ENCODE measurements around the gene PLXNA2.

Gene PLXNA2

DNA sequence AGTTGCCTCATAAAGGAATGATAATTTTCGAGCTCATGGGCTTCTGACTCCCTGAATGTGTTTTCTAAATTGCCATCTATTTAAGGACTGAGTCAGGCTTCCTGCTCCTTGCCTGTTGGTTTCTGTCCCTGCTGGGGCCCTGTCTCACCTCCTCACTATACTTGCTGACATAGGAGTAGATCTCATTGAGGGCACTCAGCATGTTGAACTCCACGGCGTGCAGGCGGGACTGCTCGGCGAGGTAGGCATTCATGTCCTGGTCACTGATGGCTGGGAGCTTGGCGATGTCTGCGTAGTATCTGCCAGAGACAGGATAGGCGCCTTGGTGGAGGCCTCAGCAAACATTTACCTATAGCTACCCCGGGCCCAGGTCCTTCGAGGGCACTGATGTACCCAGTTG lies 216.3 kb downstream of the PLXNA2 start:
- DNase-seq (ENCODE audit: low read depth) = no peak

GRCh38 chr1:208026880-208027438 lies 217.2 kb downstream of the PLXNA2 start:
- no peak for DNase-seq (ENCODE audit: low read depth)

DNA sequence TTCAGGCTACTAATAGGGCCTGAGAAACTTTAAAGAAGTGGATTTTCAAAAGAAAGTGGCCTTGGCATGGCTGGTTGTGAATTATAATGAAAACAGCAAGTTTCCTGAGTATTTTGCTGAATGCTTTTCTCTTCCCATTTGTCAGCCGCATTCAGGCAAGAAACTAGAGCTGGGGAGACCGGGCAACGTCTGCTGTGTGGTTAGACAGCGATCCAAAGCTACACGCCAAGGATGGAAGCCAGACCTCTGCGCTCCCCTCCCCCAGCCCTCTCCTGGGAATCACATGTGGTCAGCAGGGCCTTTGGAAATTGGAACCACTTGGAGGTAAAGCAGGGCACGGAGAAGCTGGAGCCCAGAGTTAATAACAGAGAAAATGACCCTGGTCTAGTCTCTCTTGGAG lies 219.2 kb downstream of the PLXNA2 start:
- no peak for DNase-seq (ENCODE audit: low read depth)

DNA sequence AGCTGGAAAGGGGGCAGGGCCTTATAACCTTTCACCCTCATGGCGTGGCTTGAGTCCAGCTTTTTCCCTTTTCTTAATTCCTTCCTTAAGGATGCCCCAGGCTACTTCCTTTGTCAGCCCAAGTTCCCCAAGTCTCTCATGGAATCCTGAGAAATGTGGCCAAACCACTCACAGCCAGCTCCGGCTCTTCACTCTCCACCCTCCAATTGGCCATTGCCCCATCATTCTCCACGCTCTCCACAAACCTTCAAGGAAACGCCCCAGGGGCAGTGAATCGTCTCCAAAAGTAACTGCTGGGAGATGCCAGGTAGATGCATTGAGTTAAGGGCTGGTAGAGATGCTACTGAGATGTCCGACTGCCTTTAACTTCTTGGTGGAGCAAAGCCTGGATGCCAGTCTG lies 219.8 kb downstream of the PLXNA2 start:
- no peak for DNase-seq (ENCODE audit: low read depth)

DNA sequence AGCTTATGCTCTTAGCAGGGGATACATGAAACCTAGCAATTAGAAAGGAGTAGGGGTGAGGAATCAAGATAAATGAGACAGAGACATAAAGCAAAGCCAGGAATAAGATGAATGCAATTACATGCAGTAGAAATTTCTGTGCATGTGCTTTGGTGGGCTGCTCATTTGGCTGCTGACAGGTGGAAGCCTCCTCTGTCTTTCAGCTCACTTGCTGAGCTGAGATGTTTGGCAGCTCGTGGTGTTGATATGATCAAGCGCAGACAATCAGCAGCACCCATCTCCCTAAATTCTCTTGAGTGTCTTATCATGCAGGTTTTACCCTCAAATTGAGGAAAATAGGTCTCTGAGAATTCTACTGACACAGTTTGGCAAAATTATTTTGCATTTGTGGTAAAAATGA lies 224.9 kb downstream of the PLXNA2 start:
- DNase-seq (ENCODE audit: low read depth) = no peak

DNA sequence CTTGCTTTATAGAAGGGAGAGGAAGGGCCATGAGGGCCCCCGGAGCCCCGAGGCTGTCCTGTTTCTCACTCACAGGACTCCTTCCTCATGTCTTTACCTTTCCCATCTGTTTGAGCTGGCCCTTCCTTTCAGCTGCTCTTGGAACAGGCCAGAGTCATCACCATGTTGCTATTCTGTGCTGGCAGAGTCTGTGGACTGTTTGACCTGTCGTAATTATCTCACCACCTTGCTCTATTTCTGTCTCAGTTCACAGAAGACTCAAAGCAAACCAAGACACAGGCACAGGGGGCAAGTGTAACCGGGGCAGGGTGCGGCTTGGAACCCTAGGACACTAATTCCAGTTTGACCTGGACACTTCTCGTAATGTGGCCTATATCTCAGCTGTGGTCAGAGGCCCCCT lies 228.9 kb downstream of the PLXNA2 start:
- DNase-seq (ENCODE audit: low read depth) = no peak

DNA sequence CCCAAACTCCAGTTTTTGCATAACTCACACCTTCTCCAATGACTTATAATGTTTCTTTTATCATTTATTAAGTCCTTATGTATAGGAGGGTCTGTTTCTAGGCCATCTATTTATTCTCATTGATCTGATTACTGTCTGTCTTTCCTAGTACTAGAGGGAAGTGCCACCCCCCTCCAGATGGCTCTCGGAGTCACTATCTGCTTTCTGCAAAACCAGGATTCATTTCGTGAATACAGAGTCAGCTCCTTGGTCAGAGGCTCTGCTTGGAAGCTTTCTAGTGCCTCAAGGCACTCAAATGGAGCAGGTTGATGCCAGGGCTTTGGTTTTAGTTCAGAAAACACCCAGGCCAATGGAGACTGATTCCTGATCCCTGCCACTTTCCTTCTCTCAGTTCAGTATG lies 231.0 kb downstream of the PLXNA2 start:
- DNase-seq (ENCODE audit: low read depth) = no peak

DNA sequence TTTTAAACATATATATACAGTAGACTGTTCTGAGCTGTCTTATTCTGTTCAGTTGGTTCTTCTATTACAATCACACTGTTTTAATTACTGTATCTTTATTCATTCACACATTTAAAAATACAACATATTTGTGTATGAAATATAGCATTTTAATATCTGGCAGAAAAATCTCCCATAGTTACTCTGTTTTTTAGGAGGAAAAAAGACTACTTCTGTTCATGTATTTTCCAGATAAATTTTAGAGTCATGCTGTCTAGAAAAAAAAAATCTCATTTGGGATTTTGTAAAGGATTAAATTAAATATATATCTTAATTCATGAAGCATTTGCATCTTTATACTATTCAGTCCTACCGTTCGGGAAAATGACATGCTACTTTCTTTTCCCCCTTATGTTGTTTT lies 231.5 kb downstream of the PLXNA2 start:
- DNase-seq (ENCODE audit: low read depth) = no peak

DNA sequence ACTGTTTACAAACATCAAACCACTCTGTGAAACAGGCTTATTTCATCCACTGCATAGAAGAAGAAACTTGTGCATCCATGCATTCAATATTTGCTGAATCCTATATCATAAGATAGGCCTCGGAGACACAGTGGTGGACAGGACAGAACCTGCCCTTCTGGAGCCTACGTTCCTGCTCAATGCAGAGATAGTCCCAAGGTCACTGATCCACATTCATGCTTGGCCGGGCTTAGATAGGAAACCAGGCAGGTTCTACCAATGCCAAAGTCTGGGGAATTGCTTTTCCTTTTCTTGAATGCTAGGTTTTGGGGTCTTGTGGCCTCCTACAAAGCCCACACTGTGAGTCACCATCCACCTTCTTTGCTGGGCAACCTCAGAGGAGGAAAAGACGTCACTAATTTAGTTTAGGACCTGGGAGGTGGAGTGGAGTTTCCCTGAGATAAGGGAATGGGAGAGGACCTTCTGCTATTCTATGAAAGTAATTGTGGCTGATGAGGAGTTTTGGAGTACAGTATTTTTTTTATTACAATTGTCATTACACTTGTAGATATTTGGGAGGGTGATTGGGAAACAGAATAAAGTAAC lies 233.6 kb downstream of the PLXNA2 start:
- DNase-seq (ENCODE audit: low read depth) = no peak

DNA sequence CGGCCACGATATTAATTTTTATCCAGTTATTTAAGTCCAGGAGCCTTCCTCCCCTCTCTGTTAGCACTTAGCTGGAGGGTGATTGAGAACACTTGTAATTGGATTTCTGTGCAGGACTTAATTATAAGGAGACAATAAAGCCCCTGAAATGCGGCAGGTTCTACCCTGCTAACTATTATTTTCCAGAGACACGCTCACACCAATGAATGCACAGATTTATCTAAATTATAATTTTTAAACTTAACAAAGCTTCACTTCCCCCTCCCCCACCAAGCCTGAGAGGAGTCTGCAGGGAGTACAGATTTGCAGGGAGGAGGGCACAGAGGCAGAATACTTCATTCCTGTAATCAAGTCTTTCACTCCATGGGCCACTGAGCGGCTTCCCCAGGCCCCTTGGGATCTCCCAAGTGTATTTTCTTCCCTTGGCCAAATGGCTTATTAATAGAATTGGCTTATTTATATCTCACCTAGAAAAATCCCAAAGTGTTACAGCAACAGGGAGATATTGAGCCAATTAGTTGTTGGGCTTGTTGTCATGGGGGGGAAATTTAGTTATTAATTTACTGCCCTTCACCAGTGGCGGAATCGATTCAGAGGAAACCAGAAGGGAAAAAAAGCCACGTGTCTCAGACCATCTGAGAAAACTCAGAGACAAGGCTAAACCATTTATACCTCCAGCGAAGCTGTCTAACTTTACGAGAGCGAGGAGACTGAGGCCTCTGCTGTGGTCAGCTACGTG lies 234.3 kb downstream of the PLXNA2 start:
- DNase-seq (ENCODE audit: low read depth) = no peak

- no peak for DNase-seq (ENCODE audit: low read depth)
Observed at GRCh38 chr1:208009303-208009702, 234.9 kb downstream of the PLXNA2 start.

- DNase-seq (ENCODE audit: low read depth) = no peak
Observed at GRCh38 chr1:208008534-208008933, 235.7 kb downstream of the PLXNA2 start.

DNA sequence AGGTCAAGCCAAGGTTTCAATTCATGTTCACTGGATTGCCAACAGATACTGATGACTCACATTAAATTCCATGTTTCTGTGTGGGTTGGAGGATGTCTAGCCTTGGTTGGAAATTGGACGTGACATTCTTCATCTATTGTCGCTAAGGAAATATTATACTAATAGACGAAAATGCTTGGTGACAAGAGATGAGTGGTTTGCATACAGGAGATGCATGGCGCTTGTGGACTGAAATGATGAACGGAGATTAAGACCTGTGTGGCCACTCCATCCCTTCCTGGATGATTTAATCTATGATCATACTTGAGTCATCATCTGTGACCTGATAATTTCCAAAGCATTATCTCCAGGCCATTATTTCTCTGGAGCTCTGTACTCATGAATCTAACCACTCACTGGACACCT lies 236.2 kb downstream of the PLXNA2 start:
- no peak for DNase-seq (ENCODE audit: low read depth)

GRCh38 chr1:208007319-208007937 lies 236.8 kb downstream of the PLXNA2 start:
- DNase-seq (ENCODE audit: low read depth) = no peak

DNA sequence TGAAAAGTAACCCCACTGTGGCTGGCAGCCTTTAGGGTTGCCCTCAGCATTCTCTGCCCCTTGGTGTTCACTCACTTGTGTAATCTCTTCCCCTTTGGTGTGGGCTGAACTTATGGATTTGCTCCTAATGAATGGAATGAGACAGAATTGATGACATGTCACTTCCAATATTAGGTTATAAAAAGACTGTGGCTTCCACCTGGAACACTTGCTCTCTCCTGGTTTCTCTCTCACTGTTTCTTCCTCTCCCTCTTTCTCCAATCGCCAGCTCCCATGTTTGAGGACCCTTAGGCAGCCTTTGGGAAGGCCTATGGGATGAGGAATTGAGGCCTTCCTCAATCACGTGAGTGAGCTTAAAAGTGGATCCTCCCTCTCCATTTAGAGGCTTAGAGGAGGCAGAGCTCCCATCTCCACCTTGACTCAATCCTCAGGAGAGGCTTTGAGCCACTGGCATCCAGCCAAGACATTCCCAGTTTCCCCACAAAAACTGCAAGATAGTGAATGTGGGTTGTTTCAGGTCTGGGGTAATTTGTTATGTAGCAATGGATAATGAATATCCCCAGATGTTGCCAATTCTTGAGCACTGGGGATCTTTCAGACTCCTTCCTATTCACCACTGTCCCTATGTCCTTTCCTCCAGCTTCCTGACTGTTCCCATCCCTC lies 237.8 kb downstream of the PLXNA2 start:
- no peak for DNase-seq (ENCODE audit: low read depth)

DNA sequence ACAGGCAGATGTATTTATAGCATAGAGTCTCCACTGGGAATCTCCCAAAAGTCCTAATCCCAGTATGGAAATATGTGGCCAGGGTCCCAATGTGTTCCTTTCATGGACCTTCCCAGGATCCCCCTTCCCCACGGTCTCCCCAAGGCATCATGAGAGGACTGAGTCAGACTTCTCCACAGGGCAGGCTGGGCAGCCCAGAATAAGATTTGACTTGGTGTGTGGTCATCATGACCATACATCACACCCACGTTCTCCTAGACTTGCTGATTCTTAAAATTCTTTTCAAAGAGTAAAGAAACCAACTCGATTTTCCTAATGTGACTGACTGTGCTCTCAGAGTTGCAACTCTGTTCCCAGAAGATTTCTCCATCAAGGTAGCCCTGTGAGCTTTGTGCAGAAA lies 239.3 kb downstream of the PLXNA2 start:
- DNase-seq (ENCODE audit: low read depth) = no peak

- no peak for DNase-seq (ENCODE audit: low read depth)
Observed at GRCh38 chr1:208003241-208003640, 240.9 kb downstream of the PLXNA2 start.

- no peak for DNase-seq (ENCODE audit: low read depth)
Observed at GRCh38 chr1:208002672-208003071, 241.5 kb downstream of the PLXNA2 start.

DNA sequence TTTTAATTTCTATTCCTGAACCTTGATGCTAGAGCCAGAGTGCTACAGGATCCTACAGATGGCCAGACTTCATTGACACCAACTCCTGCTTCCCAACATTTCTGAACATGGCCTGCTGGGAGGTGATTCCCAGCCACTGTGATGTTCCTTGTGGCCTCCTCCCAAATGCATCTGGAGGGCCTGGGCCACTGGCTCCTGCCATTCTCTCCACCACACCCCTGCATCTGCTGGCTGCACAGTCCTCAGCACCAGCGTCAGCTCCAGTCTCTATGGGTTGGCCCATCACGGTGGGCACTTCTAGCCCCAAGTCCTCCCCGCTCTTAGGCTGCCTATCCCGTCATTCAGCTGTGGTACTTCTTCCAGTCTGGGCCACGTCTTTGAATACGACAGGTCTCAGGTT lies 242.1 kb downstream of the PLXNA2 start:
- DNase-seq (ENCODE audit: low read depth) = no peak

DNA sequence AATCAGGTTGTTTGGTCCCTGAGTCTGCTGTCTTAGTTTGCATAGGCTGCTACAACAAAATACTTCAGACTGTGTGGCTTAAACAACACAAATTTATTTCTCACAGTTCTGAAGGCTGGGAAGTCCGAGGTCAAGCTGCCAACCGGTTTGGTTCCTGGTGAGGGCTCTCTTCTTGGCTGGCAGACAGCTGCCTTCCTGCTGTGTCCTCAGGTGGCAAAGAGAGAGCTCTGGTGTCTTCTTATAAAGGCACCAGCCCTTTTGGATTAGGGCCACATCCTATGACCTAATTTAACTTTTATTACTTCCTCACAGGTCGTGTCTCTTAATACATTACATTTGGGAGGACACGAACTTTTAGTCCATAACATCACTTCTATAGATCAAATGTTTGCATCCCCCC lies 243.7 kb downstream of the PLXNA2 start:
- DNase-seq (ENCODE audit: low read depth) = no peak

DNA sequence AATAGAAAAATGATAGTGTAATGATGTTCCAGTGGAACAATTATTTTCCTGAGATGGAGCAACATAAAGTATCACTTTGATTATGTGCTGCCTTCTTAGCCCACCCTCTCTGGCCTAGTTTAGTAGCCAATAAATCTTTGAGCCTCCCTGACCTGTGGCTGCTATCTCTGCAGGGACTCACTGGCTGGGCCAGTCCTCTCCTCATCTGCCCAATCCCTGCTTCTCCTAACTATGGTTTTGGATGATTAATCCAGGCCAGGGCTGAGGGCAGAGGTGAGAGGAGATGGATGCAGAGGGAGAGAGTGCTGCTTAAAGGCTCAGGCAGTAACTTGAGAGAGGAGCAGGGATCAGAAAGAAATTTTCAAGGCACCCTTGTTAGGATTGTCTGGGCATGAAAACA lies 244.2 kb downstream of the PLXNA2 start:
- DNase-seq (ENCODE audit: low read depth) = no peak

DNA sequence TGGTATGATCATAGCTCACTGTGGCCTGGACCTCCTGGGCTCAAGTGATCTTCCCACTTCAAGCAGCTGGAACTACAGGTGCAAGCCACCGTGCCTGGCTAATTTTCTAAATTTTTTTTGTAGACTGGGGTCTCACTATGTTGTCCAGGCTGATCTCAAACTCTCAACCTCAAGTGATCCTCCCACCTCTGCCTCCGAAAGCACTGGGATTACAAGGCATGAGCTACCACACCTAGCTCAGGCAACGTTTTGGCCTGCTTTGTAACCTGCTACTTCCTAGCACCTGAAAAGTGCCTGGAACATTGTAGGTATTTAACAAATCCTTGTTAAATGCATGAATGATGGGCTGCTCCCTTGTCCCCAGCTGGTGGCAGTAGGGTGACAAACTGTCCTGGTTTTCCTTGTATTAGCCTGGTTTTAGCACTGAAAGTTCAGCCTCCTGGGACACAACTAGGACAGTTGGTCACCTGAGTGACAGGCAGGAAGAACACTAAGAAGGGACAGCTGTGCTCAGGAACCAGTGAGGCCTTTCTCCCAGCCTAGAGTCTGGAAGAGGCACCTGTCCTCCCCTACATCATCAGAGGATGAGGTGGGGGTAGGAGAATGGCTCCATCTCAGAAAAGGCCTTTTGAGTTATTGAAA lies 244.8 kb downstream of the PLXNA2 start:
- no peak for DNase-seq (ENCODE audit: low read depth)
